ENCODE results near the gene DUSP9. TPM values are rescaled to one million over a fixed set of nuclear protein-coding genes. Genes with fewer than 3 reads are reported as not detected.

DUSP9 gene
- total RNA-seq, 1 donor from 2014 or later, result 1.7 TPM

- DNase-seq, result no peak
Measured at GRCh38 chrX:153621949-153622598, 24.9 kb upstream of the DUSP9 start.

GRCh38 chrX:153622661-153623309, 24.2 kb upstream of the DUSP9 start:
- DNase-seq, result no peak

- DNase-seq, result no peak
Measured at GRCh38 chrX:153623310-153624029, 23.5 kb upstream of the DUSP9 start.

DNA sequence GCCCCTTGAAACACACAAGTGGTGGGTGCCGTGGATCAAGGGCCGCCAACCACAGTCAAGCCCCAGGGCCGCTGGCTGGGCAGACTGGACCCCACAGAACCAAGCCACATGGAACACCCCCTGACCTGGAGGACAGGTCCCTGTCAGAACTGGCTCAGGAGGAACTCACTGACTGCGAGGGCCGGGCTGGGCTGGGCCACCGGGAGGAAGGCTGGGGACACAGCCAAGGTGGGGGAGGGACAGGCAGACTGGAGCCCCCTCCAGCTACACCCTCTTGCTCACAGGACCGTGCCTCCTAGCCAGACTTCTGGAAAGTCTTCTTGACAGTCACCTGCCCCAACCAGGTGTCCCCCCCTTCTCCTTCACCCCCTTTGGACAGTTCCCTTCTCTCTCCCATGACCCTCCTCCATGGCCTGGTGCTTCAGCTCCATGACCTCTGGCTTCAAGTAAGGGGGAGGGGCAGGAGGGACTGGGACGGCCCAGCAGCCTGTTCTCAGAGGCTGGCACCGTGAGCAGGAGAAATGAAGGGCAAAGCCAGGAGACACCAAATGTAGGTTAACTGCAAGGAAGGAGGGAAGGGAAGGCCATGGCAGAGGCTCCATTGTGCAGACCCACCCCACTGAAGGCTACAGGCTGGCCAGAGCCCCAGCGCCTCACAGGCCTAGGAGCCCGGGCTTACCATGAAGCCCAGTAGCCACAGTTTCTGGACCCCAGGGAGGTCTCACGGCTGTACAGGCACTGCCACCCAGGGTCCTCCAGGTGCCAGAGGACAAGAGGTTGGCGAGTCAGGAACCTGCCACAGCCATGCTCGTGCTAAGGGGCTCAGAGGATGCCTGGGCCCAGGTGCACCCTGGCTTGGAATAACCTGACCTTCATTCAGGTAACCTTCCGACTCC, 22.6 kb upstream of the DUSP9 start:
- DNase-seq, result no peak

DNA sequence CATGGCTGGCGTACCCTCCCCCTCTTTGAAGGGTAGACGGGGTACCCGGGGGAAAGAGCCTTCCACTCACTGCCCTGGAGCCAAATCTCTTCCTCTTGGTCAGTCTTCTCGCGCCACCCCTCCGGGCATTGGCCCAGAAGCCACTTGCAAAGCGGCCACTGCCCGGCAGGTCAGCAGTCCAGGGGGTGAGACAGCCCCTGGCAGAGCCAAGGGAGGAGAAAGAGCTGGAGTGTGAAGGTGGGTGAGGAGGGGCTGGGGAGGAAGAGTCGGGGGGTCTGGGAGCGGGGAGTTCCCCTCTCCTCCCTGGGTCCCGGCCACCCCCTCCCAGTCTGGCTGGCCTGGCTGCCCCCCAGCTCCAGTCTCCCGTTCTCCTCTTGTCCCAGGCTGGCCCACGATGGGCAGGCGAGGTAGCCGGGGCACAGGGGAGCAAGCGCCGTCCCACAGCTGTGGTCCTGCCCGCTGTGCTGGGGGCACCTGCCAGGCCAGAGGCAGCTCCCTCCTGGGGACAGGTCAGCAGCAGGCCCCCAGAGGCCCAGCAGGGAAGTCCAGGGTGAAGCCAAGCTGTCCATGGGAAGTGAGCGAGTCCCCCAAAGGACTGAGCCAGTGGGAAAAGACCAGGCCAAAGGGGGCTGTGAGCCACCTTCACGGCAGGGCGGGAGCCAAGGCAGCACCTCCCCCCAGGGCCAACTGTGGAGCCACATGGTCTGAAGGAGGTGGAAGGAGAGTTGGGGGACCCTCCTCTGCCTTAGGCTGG, 21.6 kb upstream of the DUSP9 start:
- DNase-seq, result no peak

DNA sequence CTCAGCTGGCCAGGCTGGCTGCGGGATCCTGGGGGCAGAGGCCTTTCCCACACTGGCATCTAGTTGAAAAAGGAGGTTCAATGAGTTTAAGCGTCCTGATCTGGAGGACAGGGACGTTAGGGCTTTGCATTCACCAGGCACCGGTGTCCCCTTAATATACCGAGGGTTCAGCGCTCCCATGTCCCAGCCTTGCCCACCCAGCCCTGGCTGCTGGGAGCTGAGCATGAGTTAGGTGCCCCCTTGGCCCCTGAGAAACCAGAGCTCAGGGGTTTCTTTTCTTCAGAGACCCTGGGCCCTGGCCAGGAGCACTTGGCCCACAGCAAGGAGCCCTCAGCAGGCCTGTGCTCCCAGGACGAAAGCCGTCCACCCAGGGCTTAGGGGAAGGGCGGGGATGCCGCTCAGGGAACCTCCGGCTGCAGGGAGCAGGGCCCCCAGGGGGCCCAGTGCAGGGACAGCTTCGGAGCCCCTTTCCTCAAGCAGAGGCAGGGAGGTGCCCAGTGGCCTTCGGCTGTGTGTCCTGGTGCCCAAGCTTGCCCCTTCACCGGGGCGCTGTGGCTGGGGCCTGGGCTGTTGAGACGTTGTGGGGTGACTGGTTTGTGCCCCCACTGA, 20.9 kb upstream of the DUSP9 start:
- DNase-seq, result no peak

DNA sequence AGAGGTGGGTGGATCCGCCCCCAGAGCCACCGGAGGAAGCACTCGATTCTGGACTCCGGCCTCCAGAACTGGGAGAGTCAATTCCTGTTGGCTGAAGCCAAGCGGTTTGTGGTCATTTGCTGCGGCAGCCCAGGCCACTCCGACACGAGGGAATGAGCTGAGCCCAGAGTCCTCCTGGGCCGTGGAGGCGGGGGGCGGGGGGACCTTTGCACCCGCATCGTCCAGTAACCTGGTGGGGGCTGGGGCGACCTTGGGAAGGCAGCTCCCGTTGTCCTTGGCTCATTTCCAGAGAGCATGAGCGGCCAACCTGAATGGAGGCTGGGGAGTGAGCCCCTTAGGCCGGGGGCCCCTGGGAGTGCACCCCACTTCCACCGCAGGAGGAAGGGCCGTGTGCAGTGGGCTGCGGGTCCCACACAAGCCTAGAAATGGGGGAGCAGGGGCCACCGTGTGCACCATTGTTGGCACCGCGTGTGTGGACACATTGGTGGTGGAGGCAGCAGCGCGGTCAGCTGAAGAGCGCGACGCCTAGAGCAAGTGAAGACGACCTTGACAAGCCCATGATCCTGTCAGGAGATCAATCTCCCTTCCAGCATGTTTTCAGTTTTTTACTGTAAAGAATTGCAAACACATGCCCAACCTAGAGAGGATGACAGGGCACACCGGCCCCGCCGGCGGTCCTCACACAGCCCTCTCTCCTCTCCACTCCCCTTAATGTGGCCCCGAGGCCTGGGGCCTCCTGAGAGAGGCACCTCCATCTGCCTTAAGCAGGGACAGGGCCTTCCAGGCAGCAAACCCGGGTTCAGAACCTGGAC, 19.9 kb upstream of the DUSP9 start:
- DNase-seq, result no peak

DNA sequence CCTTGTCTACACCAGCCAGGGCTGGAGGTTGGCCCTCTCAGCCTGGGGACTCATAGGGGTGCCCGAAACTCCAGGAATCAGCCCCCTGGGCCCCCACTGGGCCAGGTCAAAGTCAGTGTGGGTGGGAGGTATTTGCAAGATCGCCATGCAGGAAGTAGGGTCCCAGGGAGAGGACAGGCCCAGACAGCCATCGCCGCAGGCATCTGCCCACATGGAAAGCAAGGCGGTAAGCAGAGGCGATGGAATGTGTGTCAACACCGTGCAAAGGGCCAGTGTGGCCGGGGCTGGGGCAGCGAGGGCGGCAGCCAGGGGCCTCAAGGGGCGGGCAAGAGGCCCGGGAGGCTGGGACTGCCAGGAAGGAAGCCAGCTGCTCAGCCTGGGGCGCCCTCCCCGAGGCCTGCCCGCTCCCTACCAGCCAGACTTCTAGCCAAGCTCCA, 19.3 kb upstream of the DUSP9 start:
- no peak for DNase-seq

GRCh38 chrX:153628129-153628528, 18.9 kb upstream of the DUSP9 start:
- no peak for DNase-seq

GRCh38 chrX:153628665-153629064, 18.3 kb upstream of the DUSP9 start:
- DNase-seq, result no peak

DNA sequence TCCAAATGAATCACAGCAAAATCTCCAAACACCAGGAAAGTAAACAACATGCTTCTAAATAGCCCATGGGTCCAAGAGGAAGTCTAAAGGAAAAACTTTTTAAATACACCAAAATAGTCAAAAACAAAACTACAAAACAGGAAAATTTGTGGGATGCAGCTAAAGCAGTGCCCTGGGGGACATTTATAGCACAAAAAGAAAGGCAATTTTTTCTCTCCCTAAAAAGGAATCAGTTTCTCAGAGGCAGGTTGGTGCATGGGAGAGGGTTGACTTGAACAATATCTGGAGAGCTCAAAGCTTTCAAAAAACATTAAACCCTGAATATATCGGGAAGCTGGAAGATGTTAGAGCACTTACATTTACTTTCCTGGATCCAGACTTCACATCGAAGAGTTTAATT, 15.7 kb upstream of the DUSP9 start:
- no peak for DNase-seq

GRCh38 chrX:153631907-153632594, 15.0 kb upstream of the DUSP9 start:
- DNase-seq, result no peak

DNA sequence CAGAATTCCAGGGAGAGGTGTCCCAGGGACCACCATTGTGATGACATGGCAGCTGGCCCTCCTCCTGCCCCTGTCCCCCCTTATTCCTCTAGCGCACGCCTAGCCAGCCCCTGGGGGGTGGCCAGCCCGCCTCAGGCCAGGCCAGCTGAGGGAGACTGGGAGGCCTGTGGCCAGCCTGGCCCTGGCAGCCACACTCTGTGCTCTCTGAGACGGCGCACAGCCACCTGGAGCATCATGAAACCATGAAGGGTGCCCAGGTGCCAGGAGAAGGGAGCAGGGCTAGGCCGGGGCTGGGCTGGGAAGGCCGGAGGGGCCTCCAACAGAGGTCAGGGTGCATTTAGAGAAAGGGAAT, 14.4 kb upstream of the DUSP9 start:
- no peak for DNase-seq

DNA sequence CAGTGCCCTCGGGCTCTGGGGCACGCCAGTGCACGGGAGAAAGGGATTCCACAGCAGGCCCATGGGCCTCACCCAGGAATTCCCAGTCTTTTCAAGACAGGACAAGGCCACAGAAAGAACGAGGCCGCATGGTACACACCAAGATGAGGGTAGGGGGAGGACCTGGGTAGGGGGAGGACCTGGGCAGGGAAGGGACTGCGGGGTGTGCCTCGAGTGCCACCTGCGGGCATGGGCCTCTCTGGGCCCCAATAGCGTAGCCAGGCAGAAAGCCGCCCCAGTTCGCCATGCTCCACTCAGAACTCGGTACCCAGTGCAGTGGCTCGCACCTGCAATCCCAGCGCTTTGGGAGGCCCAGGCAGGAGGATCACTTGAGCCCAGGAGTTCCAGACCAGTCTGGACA, 14.0 kb upstream of the DUSP9 start:
- no peak for DNase-seq

- DNase-seq, result no peak
Measured at GRCh38 chrX:153633607-153634180, 13.3 kb upstream of the DUSP9 start.

- DNase-seq, result no peak
Measured at GRCh38 chrX:153634236-153634635, 12.8 kb upstream of the DUSP9 start.

- DNase-seq, result no peak
Measured at GRCh38 chrX:153634832-153635231, 12.2 kb upstream of the DUSP9 start.

DNA sequence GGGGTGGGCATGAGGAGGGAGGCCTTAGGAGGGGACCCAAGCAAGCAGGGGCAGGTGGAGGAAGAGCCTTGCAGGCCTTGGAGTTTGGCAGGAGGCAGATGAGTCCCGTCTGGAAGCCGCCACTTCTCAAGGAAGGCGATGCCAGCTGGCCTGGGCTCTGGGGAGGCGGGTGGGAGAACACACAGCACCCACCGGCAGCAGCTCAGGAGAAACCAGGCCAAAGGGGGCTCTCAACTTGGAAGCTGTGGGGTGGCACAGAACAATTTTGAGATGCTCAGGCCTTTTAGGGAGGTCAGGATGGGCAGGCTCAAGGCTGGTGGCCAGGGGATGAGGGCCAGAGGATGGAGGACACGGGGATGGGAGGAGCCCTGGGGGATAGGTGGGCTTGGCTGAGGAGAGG, 11.6 kb upstream of the DUSP9 start:
- no peak for DNase-seq
